NCI-H2227 treated with DMSO at 0.1 percent for 48 hours (cell line): ENCODE results near the gene TNFSF12.

ENCODE experiments used
- DNase-seq: peaks from one replicate; lab custom pipeline; 2025; lab: John Stamatoyannopoulos, UW

Gene TNFSF12

GRCh38 chr17:7570351-7570750, 21.5 kb downstream of the TNFSF12 start:
- no peak for DNase-seq

- no peak for DNase-seq
These were observed 23.4 kb downstream of the TNFSF12 start for GRCh38 chr17:7572338-7572587.

- peak; percentile 86 for DNase-seq
These were observed 23.9 kb downstream of the TNFSF12 start for GRCh38 chr17:7572588-7573323.

GRCh38 chr17:7573324-7574080, 24.6 kb downstream of the TNFSF12 start:
- peak; percentile 73 for DNase-seq

- DNase-seq = no peak
These were observed 25.5 kb downstream of the TNFSF12 start for GRCh38 chr17:7574176-7574953.

- DNase-seq = no peak
These were observed 26.6 kb downstream of the TNFSF12 start for GRCh38 chr17:7575481-7575883.

- DNase-seq = no peak
These were observed 27.1 kb downstream of the TNFSF12 start for GRCh38 chr17:7575959-7576358.

- DNase-seq = no peak
These were observed 27.6 kb downstream of the TNFSF12 start for GRCh38 chr17:7576432-7576937.

GRCh38 chr17:7577327-7578199, 28.7 kb downstream of the TNFSF12 start:
- DNase-seq = no peak

- DNase-seq = no peak
These were observed 30.4 kb downstream of the TNFSF12 start, which contains the start of gene CD68 for GRCh38 chr17:7579001-7579833. CD68 (plus strand) TSS chr17:7579638; CDS start chr17:7579678, 40 bp downstream.

- no peak for DNase-seq
These were observed 31.2 kb downstream of the TNFSF12 start for GRCh38 chr17:7579834-7580603.

- no peak for DNase-seq
These were observed 32.0 kb downstream of the TNFSF12 start for GRCh38 chr17:7580604-7581575.

- DNase-seq = no peak
These were observed 33.8 kb downstream of the TNFSF12 start for GRCh38 chr17:7582396-7583252.

- peak; percentile 97 for DNase-seq
These were observed 34.6 kb downstream of the TNFSF12 start, which contains the start of gene MPDU1 for GRCh38 chr17:7583253-7584109. MPDU1 (plus strand) TSS chr17:7583852; CDS start chr17:7583863, 11 bp downstream.

- no peak for DNase-seq
These were observed 38.0 kb downstream of the TNFSF12 start for GRCh38 chr17:7586673-7587419.
